SU-DHL-6 (cell line): ENCODE data around the gene PIK3R1.

ENCODE experiments used
- CTCF ChIP-seq: fragments of 200-600 bp; sonication (generic); IDR thresholded peaks from one replicate; pipeline ENCODE4 v1.5.1; 2017; ENCODE audit warnings: antibody characterized with exemption, mild to moderate bottlenecking, low read length, moderate library complexity; ENCODE audit not compliant: insufficient read depth, poor library complexity, severe bottlenecking
- EZH2phosphoT487 ChIP-seq: fragments of 200-600 bp; sonication (generic), shearing (Covaris generic); conservative IDR thresholded peaks from 2 replicates; pipeline ENCODE4 v1.6.1; 2018; ENCODE audit warnings: mild to moderate bottlenecking, antibody characterized with exemption, low read length, moderate library complexity, mixed read lengths

GRCh38 chr5:68243681-68244080 is 28.1 kb downstream of the PIK3R1 start:
- TF ChIP-seq EZH2phosphoT487 (no peak), CTCF (no peak)
